Osteocyte (in vitro differentiated cells): ENCODE measurements around the gene HES3. TPM values are rescaled to one million over a fixed set of nuclear protein-coding genes. Genes with fewer than 3 reads are reported as not detected.

ENCODE experiments used
- DNase-seq: peaks from one replicate; pipeline ENCODE4 v3.0.0; 2021; ENCODE audit warnings: mixed read lengths; ENCODE audit not compliant: unreplicated experiment; ENCODE audit errors: extremely low spot score
- H3K27ac Mint-ChIP-seq: one replicate; pipeline ENCODE4 v1.8.0; 2021; ENCODE audit warnings: mild to moderate bottlenecking, mixed read lengths; ENCODE audit not compliant: unreplicated experiment
- H3K27me3 Mint-ChIP-seq: one replicate; pipeline ENCODE4 v1.8.0; 2021; ENCODE audit warnings: mixed read lengths; ENCODE audit not compliant: unreplicated experiment
- H3K36me3 Mint-ChIP-seq: one replicate; pipeline ENCODE4 v1.8.0; 2021; ENCODE audit warnings: mixed read lengths; ENCODE audit not compliant: unreplicated experiment
- H3K4me1 Mint-ChIP-seq: one replicate; pipeline ENCODE4 v1.8.0; 2021; ENCODE audit warnings: mixed read lengths; ENCODE audit not compliant: unreplicated experiment
- H3K4me3 Mint-ChIP-seq: one replicate; pipeline ENCODE4 v1.8.0; 2021; ENCODE audit warnings: mild to moderate bottlenecking, moderate library complexity, mixed read lengths; ENCODE audit not compliant: unreplicated experiment
- H3K9me3 Mint-ChIP-seq: one replicate; pipeline ENCODE4 v1.8.0; 2021; ENCODE audit warnings: mixed read lengths; ENCODE audit not compliant: unreplicated experiment
- total RNA-seq: library from RNA; stranded (reverse); gene quantifications from 2 replicates; pipeline ENCODE4 v1.2.1, GENCODE V29; 2021
- TF ChIP-seq, protein P1 (sequence below): fragments of 200-600 bp; sonication (generic); IDR thresholded peaks from 2 replicates; pipeline ENCODE4 v1.5.0; 2021; ENCODE audit warnings: antibody characterized with exemption, mild to moderate bottlenecking, moderate library complexity

The HES3 gene
- total RNA-seq, 1 donor from 2014 or later = not detected

DNA sequence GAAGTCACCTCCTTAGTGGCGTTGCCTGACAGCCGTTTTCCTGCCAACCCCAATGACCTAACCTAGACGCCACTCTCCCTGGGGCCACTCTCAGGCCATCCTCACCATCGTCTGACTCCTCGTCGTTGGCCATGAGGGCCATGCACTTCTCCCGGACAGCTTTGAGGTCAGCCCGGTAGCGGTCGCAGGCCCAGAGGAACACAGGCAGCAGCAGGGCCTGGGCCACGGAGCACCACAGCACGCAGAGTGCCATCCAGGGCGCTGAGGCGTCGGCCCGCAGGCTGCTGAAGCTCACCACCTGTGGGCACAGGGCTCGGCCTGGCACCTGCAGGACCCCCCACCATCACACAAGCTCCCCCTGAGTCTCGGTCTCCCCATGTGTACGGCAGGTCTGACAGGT is 7.3 kb downstream of the HES3 start:
- H3K4me3 Mint-ChIP-seq = no peak overlapping the region
- H3K36me3 Mint-ChIP-seq = no peaks in the 10 kb centered on the region
- peaks cover 9% of the 10 kb centered on the region for H3K4me1 Mint-ChIP-seq
- no peak for DNase-seq
- no peak overlapping the region for H3K27ac Mint-ChIP-seq
- TF ChIP-seq, protein P1, sequence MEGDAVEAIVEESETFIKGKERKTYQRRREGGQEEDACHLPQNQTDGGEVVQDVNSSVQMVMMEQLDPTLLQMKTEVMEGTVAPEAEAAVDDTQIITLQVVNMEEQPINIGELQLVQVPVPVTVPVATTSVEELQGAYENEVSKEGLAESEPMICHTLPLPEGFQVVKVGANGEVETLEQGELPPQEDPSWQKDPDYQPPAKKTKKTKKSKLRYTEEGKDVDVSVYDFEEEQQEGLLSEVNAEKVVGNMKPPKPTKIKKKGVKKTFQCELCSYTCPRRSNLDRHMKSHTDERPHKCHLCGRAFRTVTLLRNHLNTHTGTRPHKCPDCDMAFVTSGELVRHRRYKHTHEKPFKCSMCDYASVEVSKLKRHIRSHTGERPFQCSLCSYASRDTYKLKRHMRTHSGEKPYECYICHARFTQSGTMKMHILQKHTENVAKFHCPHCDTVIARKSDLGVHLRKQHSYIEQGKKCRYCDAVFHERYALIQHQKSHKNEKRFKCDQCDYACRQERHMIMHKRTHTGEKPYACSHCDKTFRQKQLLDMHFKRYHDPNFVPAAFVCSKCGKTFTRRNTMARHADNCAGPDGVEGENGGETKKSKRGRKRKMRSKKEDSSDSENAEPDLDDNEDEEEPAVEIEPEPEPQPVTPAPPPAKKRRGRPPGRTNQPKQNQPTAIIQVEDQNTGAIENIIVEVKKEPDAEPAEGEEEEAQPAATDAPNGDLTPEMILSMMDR = no peak
- no peaks in the 10 kb centered on the region for H3K9me3 Mint-ChIP-seq
- H3K27me3 Mint-ChIP-seq = peaks cover 26% of the 10 kb centered on the region

DNA sequence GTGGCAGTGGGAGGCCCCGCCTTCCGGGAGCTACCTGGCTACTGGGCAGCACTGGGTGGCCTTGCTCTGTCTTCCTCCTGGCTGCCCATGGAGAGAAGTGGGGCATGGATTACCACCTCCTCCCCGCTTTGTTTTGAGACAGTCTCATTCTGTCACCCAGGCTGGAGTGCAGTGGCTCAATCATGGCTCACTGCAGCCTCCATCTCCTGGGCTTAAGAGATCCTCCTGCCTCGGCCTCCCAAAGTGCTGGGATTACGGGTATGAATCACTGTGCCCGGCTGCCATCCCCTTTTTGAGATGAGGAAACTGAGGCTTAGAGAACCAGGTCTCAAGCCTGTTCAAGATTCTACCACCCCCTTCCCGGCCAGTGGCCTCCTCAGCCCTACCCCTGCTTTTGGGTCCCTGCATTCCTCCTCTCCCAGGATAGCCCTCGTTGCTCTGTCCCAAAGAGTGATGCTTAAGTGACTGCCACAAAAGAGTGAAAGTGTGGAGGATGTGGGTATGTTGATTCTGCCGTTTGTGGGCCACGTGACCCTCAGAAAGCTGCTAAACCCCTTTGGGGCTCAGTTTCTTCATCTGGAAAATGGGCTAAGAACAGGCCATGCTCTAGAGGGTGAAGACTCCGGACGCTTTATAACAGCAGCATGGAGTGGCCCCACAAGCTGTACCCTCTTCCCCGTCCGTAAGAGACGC is 7.8 kb downstream of the HES3 start:
- Mint-ChIP-seq H3K4me1 (peaks cover 4% of the 10 kb centered on the region), H3K27ac (no peak overlapping the region), H3K27me3 (peaks cover 22% of the 10 kb centered on the region), H3K36me3 (no peaks in the 10 kb centered on the region), H3K9me3 (no peaks in the 10 kb centered on the region), H3K4me3 (no peak overlapping the region)
- no peak for DNase-seq
- TF ChIP-seq, protein P1 = no peak

DNA sequence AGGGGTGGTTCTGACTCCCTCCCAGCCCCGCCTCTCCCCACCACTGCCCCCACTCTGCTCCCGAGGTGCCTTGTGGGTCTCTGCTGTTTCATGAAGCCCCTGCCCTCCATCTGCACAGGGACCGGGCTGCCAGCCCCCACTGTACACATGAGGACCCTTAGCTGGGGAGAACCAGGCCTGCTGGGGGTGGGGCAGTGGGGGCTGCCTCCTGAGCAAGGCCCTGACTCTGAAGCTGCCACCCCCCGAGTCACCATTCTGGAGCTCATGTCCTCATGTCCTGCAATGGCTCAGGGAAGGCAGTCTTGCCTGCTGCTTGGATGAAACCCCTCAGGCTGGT is 8.4 kb downstream of the HES3 start:
- TF ChIP-seq, protein P1 = no peak

DNA sequence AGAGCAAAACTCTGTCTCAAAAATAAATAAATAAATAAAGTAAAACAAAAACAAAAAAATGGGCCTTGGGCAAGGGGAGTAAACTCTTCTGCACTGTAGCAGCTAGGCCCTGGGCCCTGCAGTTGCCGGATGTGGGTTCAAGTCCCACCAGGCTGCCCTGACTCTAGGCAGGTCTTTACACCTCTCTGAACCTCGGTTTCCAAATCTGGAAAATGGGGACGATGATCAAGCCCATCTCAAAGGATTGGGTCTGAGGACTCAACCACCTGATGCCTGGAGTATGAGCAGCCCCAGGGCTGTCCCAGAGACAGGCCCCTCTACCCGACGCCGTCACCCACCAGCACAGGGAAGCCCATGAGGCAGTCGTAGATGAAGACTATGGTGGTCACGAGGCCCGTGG is 9.4 kb downstream of the HES3 start:
- H3K4me1 Mint-ChIP-seq = peaks cover 2% of the 10 kb centered on the region
- TF ChIP-seq, protein P1 = no peak
- no peak overlapping the region for H3K27ac Mint-ChIP-seq
- no peak for DNase-seq
- H3K9me3 Mint-ChIP-seq = no peaks in the 10 kb centered on the region
- H3K36me3 Mint-ChIP-seq = no peaks in the 10 kb centered on the region
- H3K27me3 Mint-ChIP-seq = peaks cover 17% of the 10 kb centered on the region
- H3K4me3 Mint-ChIP-seq = no peak overlapping the region

More for the DNA sequence above, 8.4 kb downstream of the HES3 start:
- peaks cover 22% of the 10 kb centered on the region for H3K27me3 Mint-ChIP-seq
- H3K9me3 Mint-ChIP-seq = no peaks in the 10 kb centered on the region
- no peak overlapping the region for H3K4me3 Mint-ChIP-seq
- peaks cover 2% of the 10 kb centered on the region for H3K4me1 Mint-ChIP-seq
- H3K27ac Mint-ChIP-seq = no peak overlapping the region
- H3K36me3 Mint-ChIP-seq = no peaks in the 10 kb centered on the region
- no peak for DNase-seq

DNA sequence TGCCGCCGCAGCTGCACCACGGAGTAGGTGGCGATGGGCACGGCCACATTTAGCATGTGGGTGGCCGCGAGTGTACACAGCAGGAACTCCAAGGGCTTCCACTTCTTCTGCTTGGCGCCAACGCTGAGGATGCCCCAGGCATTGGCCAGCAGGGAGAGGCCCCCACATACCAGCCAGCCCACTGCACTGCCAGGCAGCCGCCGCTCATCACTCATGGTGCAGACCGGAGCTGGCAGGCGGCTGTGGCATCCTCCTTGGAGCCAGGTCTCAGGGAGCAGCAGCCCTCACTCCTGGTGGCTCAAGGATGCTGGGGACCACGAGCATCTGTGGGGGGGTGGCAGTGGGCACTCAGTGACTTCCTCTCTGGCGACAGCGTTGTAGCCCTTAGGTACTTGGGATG is 10.7 kb downstream of the HES3 start:
- Mint-ChIP-seq H3K4me3 (no peak overlapping the region), H3K4me1 (peaks cover 2% of the 10 kb centered on the region), H3K9me3 (no peaks in the 10 kb centered on the region), H3K27ac (no peak overlapping the region), H3K27me3 (peaks cover 13% of the 10 kb centered on the region), H3K36me3 (no peaks in the 10 kb centered on the region)
- TF ChIP-seq, protein P1 = no peak
- DNase-seq = no peak
